PC-3 (cell line): ENCODE results near the gene OR5AR1.

ENCODE experiments used
- EZH2 ChIP-seq: fragments of 300-600 bp; sonication (generic); IDR thresholded peaks from one replicate; pipeline ENCODE4 v1.6.1; 2017; ENCODE audit warnings: antibody characterized with exemption, mild to moderate bottlenecking, low read length; ENCODE audit not compliant: unreplicated experiment
- EZH2phosphoT487 ChIP-seq: fragments of 300-600 bp; sonication (generic); IDR thresholded peaks from 2 replicates; pipeline ENCODE4 v1.6.1; 2018; ENCODE audit warnings: mild to moderate bottlenecking, antibody characterized with exemption, low read length, borderline replicate concordance
- TF ChIP-seq, protein P1 (sequence below): fragments of 300-600 bp; sonication (generic); conservative IDR thresholded peaks from 2 replicates; pipeline ENCODE4 v1.5.1; 2017; ENCODE audit warnings: antibody characterized with exemption, low read depth, mild to moderate bottlenecking, low read length

GRCh38 chr11:56688554-56689100, 25.1 kb downstream of the OR5AR1 start:
- TF ChIP-seq, protein P1, sequence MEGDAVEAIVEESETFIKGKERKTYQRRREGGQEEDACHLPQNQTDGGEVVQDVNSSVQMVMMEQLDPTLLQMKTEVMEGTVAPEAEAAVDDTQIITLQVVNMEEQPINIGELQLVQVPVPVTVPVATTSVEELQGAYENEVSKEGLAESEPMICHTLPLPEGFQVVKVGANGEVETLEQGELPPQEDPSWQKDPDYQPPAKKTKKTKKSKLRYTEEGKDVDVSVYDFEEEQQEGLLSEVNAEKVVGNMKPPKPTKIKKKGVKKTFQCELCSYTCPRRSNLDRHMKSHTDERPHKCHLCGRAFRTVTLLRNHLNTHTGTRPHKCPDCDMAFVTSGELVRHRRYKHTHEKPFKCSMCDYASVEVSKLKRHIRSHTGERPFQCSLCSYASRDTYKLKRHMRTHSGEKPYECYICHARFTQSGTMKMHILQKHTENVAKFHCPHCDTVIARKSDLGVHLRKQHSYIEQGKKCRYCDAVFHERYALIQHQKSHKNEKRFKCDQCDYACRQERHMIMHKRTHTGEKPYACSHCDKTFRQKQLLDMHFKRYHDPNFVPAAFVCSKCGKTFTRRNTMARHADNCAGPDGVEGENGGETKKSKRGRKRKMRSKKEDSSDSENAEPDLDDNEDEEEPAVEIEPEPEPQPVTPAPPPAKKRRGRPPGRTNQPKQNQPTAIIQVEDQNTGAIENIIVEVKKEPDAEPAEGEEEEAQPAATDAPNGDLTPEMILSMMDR, result no peak
- TF ChIP-seq EZH2 (no peak), EZH2phosphoT487 (no peak)
